ENCODE results near the gene CAPSL. TPM values are rescaled to one million over a fixed set of nuclear protein-coding genes. Genes with fewer than 3 reads are reported as not detected.

CAPSL gene
- polyA plus RNA-seq, 3 donors, result not detected

DNA sequence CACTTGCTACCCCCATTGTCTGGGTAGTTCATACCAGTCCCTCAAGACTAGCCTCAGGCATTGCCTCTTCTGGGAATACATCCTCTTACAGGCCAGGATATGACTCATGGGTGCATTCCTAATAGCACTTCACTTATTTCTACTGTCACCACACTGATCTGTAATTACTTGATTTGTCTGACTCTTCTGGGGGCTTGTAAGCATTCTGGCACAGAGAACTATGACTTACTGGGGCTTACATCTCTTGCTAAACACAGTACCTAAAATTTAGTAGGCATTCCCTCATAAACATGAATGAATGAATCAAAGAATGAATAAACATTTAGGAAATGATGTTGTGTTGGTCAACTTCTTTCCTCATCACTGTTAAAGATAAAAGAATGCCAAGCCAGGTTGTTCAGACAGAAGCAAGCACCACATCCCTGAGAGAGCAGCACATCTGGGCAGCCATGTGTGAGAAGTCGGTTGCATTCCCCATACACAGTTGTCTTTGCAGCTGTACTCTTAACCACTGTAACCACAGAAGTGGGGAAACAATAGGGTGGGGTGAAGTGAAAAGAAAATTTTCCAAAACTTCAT, 54.1 kb downstream of the CAPSL start:
- no peak overlapping the region for H3K27ac ChIP-seq (ENCODE audit: low read depth, low read length)
- 46 to 86% (median 46%) methylated on average over 1 of the region's 1 CpG for WGBS, 3 donors

DNA sequence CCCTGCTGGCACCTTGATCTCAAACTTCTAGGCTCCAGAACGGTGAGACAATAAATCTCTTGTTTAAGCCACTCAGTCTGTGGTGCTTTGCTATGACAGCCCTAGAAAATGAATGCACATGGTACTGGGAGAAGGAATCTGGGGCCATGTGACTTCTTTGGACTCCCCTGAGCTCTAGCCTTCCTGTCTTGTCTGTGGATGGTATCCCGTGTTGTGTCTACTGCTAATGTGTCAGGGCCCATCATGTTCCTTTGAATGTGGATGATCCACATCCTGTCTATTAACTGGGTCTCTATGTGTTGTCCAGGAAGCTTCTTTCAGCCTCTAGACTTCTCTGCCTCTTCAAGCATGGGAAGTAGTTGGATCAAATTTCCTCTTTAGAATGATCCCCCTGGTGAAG, 56.7 kb downstream of the CAPSL start:
- H3K27ac ChIP-seq (ENCODE audit: low read depth, low read length), result no peak overlapping the region
- 61 to 72% (median 68%) methylated on average over 2 of the region's 2 CpGs for WGBS, 3 donors

DNA sequence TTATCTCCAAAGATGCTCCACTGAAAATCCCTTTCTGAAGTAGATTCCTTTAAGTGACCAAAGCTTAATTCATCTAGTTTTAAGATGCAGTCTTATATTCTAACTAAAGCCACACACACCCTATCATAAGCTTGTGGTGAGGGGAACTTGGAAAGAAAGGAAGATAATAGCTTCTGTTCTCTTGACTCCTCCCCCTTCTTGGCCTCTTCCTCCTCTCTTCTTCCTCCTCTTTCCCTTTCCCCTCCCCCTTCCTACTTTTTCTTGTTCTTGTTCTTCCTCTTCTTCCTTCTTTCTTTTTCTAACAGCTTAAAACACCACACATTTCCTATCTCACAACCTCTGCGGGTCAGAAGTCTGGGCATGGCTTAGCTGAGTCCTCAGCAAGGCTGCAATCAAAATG, 58.3 kb downstream of the CAPSL start:
- 52 to 67% (median 67%) methylated on average over 1 of the region's 1 CpG for WGBS, 3 donors
- no peak overlapping the region for H3K27ac ChIP-seq (ENCODE audit: low read depth, low read length)

DNA sequence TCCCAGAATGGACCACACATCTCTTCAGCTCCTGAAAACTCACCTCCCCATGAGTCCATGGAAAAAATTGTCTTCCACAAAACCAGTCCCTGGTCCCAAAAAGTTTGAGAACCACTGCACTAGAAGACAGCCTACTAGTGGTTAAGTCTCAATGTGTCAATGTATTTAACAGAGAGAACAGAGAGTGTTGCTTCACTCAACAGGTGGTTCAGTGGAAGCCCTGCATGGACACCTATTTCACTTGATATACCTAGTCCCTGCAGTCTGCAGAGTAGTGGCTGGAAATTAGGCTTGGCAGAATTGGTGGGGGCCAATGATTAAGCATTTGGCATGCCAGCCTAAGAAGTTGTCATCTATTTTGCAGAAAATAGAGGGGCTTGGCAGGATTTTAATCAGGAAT, 58.8 kb downstream of the CAPSL start:
- no peak overlapping the region for H3K27ac ChIP-seq (ENCODE audit: low read depth, low read length)

DNA sequence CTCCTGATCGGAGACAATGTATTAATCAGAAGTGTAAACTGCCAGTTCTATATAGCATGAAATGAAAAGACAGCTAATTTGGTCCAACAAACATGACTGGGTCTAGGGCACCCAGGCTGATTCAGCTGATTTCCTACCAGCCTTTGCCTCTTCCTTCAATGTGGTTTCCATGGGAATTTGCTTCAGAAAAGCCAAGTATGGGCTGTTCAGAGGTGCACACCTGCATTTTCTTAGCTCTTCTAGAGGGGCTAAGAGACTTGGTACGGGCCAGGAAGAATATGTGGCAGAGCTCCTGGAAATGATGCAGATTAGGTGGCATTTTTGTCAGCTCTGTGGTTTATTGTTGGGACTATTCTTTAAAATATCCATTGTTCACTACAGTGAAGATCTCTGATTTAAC, 59.3 kb downstream of the CAPSL start:
- H3K27ac ChIP-seq (ENCODE audit: low read depth, low read length), result no peak overlapping the region
- WGBS, 3 donors, result 78 to 85% (median 84%) methylated on average over 2 of the region's 2 CpGs

DNA sequence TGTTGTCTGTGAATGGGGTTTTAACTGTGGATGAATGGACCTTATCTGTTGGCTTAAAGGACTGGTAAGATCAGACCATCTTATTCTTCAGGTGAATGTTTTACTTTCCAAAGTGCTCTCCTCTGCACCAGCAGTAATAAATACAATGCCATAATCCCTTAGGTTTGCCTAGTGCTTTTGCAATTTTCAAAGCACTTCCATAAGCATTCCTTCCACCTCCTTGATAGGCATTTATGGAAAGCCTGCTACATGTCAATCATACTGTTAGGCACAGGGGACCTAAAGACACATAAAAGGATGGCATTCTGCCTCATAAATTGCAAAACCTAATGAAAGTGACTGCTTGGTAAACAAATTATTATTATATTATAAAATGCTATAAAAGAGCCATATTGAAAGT, 60.3 kb downstream of the CAPSL start:
- no peak overlapping the region for H3K27ac ChIP-seq (ENCODE audit: low read depth, low read length)

DNA sequence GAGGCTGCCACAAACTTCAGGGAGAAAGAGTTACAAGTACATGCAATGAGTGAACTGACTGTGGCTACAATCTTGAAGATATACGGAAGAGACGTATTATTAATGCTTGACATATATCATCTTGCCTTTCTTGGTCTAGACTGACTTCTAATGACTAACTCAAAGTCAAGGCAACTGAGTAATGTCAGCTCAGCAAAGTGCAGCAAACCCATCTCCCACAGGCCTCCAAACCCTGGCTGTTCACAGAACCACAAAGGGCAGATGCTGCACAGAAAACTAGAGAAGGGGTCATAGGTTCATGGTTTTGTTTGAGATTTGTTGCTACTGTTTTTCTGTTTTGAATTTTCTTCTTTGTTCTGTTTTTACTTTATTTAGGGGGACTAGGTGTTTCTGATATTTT, 60.8 kb downstream of the CAPSL start:
- WGBS, 3 donors, result 61 to 97% (median 84%) methylated on average over 2 of the region's 2 CpGs
- no peak overlapping the region for H3K27ac ChIP-seq (ENCODE audit: low read depth, low read length)

DNA sequence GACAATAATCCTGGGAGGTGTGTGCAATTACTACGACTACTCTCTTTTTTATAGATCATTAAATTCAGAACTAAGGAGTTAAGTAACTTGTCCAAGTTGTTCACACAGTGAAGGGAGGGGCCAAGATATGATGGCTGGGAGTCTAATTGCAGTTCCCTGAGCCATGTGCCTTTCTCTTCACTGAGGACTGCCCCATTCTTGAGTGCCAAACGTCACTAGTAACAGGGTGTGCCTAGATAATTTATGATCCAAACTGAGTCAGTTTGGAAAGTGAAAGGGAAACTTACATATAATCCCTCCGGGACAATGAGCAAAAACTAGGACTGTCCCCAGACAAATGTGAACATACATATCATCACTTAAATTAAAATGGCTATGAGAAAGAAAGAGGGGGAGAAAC, 61.5 kb downstream of the CAPSL start:
- 46 to 65% (median 48%) methylated on average over 3 of the region's 3 CpGs for WGBS, 3 donors
- H3K27ac ChIP-seq (ENCODE audit: low read depth, low read length), result no peak overlapping the region

DNA sequence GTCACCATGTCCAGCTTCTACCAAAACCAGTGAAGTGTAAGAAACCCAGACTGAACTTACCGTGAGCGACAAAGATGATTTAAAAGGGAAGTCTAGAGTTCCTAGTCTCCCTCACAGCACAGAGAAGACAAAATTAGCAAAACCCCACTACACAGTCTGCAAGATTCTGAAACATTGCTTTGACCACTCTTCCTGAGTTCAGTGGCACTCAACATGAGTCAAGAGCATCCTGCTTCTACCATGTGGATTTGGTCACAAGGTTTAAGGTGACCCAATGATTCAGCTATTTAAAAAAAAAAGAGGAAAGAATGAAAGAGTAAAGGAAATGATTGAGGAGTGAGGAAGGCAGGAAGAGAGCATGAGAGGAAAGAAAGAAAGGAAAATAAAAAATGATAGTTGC, 62.0 kb downstream of the CAPSL start:
- no peak overlapping the region for H3K27ac ChIP-seq (ENCODE audit: low read depth, low read length)
- 71 to 81% (median 75%) methylated on average over 2 of the region's 2 CpGs for WGBS, 3 donors

DNA sequence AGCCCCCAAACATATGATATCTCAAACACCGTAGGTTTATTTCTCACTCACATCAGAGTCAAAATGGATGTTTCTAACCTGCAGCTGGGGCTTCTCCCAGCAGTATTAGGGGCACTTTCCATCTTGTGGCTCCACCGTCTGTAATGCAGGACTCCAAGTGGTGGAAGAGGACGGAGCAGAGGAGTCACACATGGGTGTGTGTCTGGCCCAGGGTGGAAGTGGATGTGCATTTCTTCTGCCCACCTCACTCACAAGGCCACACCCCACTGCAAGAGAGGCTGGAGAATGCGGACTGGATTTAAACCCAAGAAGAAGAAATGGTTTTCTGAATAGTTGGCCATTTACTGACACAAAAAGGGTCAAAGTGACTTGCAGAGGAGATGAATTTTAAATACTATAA, 67.8 kb downstream of the CAPSL start:
- WGBS, 3 donors, result 86 to 96% (median 94%) methylated on average over 4 of the region's 4 CpGs
- H3K27ac ChIP-seq (ENCODE audit: low read depth, low read length), result no peak overlapping the region

DNA sequence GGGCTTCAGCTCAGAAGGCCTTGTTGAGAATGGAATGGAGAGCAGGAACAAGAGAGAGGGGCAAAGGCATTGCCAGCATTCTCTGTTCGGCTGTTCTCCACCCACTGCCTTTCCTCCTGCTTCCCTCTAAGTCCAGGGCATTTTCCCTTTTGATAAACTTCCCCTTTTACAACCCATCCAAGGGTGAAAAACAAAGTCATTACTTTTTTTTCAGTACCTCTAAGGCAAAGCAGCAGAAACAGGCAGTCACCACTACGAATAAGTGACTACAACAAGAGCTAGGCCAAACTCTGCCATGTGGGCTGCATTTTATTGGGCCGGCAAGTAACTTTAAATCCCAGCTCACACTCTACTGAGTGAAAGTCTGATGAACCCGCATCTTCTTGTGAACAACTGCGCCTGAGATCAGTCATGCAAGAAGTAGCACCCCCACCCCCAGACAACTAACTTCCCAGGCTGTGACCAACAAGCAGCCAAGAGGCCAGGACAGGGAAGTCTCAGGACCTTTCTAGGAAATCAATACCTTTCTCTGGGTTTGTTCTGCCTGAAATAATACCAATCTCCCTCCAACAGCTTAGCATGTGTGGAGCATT, 68.6 kb downstream of the CAPSL start:
- 70 to 83% (median 81%) methylated on average over 5 of the region's 5 CpGs for WGBS, 3 donors
- H3K27ac ChIP-seq (ENCODE audit: low read depth, low read length), result no peak overlapping the region

DNA sequence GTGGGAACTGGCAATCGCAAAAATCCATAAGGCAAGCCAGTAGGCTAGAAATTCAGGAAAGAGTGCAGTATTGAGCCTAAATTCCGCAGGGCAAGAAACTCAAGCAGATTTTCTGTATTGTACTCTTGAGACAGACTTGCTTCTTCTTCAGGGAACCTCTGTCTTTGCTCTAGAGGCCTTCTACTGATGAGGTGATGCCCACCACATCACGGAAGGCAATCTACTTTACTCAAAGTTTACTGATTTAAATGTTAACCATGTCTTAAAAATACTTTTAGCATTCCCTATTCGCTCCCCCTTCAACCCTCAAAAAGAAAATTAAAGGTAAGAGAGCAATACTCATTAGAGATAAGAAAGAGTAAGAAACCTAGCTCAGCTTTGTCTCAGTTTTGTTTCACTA, 70.4 kb downstream of the CAPSL start:
- H3K27ac ChIP-seq (ENCODE audit: low read depth, low read length), result no peak overlapping the region
- WGBS, 3 donors, result 79 to 95% (median 93%) methylated on average over 4 of the region's 4 CpGs

DNA sequence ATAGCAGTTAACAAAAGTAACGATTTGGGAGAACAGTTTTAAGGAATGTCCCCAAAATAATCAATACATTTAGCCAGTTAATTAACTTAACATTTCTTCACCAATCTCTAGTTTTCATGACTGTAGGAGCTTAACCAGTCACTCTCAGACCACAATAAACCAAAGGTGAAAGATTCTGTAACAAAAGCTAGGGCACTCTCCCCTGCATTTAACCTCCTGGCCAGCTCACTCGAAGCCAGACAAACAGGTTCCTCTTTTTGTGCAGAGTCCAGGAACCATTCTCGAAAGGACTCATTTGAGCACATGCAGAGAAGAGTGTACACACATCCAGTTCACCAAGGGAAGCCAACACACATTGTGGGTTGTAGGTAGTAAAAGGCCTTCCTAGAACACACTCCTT, 75.3 kb downstream of the CAPSL start:
- no peak overlapping the region for H3K27ac ChIP-seq (ENCODE audit: low read depth, low read length)
- 63 to 69% (median 66%) methylated on average over 3 of the region's 3 CpGs for WGBS, 3 donors

DNA sequence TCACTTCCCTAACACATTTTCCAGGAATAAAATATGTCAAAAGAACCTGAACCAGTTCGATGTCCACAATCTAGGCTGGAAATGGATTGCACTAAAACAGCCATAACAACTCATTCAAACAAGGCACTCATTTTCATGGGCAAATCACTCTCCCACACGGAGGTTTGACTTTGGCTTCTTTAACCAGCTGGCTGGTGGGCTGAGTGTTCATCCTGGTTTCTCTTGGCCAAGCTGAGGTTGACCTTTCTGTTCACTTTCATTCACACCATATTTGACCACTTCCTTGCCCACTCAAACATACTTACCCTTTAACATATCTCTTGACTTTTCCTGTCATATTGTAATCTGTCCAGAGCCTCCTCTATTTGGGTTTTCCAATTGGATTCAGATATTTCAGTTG, 76.3 kb downstream of the CAPSL start:
- no peak overlapping the region for H3K27ac ChIP-seq (ENCODE audit: low read depth, low read length)
- WGBS, 3 donors, result 64 to 87% (median 78%) methylated on average over 2 of the region's 2 CpGs

DNA sequence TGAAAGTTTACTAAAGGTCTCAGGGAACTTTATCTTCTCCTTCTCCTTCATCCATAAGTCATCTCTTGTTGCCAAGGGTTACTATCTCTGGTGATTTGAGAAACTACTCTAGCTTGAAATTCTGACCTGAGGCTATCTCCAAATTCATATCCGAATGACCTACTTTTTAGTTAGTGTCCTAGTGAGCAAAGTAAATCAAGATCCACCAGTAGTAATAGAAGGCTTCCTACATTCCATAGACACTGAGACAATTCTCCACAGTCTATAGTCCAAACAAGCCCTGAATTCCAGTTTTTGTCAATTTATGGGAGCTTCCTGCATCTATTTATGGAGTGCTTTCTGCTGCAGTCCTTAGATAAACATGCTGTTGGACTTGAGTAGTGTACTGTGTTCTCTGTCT, 76.7 kb downstream of the CAPSL start:
- H3K27ac ChIP-seq (ENCODE audit: low read depth, low read length), result no peak overlapping the region
- 86 to 88% (median 87%) methylated on average over 1 of the region's 1 CpG for WGBS, 3 donors

DNA sequence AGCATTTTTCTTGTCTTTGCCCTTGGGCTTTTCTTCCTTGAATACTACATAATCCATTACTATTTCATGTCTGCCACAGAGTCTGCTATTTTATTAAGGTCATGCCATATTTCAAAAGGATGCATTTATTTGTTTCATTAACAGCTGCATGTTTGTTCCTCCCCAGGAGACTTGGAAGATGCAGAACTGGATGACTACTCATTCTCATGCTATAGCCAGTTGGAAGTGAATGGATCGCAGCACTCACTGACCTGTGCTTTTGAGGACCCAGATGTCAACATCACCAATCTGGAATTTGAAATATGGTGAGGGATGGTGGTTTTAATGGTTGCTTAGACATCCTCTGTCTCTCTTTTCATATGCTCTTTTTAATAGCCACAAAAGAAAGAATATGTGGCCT, 77.7 kb downstream of the CAPSL start:
- no peak overlapping the region for H3K27ac ChIP-seq (ENCODE audit: low read depth, low read length)
- WGBS, 3 donors, result 84 to 94% (median 86%) methylated on average over 1 of the region's 1 CpG

DNA sequence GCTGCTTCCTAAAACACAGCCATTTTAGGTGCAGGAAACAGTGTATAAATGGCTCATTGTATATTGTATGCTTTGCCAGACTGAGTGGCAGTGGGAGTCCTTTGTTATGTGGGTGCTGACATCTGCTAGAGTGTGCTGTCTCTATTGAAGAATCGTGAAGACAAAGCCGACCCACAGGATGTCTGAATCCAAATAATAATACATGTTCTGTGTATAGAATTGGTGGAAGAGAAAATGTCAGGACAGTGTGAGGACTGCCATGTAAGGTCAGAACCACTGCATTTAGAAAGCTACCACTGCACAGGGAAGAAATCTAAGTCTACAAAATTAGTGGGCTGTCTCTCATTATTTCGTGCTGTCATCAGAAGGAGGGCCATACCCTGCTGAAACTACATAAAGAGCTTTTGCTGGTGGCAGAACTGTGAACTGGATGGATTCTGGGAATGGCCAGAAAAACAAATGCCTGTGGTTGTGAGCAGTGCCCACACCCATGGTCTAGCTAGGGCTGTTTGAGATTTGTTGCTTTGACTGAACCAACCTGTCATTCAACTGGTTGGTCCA, 79.2 kb downstream of the CAPSL start:
- H3K27ac ChIP-seq (ENCODE audit: low read depth, low read length), result no peak overlapping the region
- 47 to 69% (median 59%) methylated on average over 3 of the region's 3 CpGs for WGBS, 3 donors

DNA sequence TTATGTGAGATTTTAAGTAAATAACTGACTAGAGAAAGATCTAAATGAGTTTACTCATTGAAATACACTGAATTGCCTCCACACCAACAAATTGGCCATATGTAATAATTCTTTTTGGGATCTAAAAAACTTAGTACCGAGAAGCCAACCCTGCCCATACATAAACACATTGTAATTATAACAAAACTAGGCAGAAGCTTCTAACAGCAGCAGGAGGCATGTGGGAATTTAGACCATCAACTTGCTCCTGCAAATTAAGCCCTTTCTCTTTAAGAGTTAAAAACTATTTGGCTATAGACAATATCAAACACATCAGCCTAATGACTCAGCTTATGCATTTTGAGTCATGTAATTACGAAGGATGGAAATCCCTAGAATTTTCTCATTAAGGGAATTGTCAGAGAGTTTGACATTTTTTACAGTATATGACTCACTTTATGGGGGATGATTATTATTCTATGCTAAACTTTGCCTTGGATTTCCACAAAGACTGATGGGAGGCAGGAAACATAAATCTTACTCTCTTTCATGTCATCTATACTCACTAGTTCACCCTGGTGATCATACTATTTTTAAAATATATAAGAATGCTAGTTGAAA, 80.7 kb downstream of the CAPSL start:
- no peak overlapping the region for H3K27ac ChIP-seq (ENCODE audit: low read depth, low read length)
- 50 to 68% (median 61%) methylated on average over 2 of the region's 2 CpGs for WGBS, 3 donors

DNA sequence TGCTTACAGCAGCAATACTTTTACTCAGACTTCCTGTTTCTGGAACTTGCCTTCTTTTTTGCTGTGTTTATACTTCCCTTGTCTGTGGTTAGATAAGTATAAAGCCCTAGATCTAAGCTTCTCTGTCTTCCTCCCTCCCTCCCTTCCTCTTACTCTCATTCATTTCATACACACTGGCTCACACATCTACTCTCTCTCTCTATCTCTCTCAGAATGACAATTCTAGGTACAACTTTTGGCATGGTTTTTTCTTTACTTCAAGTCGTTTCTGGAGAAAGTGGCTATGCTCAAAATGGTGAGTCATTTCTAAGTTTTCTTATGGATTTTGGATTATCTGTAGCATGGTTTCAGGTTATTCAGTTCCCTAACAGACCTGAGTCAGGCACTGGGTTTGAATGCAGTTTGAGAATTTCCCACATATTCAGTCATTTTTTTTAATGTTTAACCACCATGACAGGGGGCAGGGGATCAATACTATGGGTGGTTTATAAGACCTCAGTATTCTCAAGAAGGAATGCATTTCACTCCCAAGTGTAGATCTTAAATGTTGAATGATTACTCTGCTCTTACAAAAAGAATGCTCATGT, 81.6 kb downstream of the CAPSL start, which contains the start of gene IL7R:
Gene IL7R (plus strand): TSS at position 127 of the 587 bp plus-strand sequence. CDS start 87 bp downstream, at position 214.
- no peak within 1 kb of the TSS for H3K27ac ChIP-seq (ENCODE audit: low read depth, low read length)
- 37 to 44% (median 38%) methylated on average over 1 of the region's 1 CpG for WGBS, 3 donors
